SU-DHL-6 (cell line): ENCODE data around the gene EFCAB9.
"Not testable (repeated sequence)": the region's sequence is repeated elsewhere in the genome, so short reads cannot be mapped to it uniquely, and the experiment has no call there.

Experiments used
- H2AFZ ChIP-seq: fragments of 200-600 bp; sonication (generic); 2 replicates; pipeline ENCODE4 v1.6.1; 2014; ENCODE audit warnings: low read depth, mild to moderate bottlenecking, moderate library complexity, mixed read lengths, antibody characterized with exemption, low read length; ENCODE audit not compliant: severe bottlenecking
- H3F3A ChIP-seq: fragments of 200-600 bp; shearing (Covaris generic); 2 replicates; pipeline ENCODE4 v1.6.0; 2016; ENCODE audit warnings: antibody characterized with exemption, mild to moderate bottlenecking; ENCODE audit not compliant: insufficient read depth
- H3K27ac ChIP-seq: fragments of 200-600 bp; sonication (generic); 2 replicates; pipeline ENCODE4 v1.5.1; 2016; ENCODE audit warnings: low read depth, mild to moderate bottlenecking, low read length, moderate library complexity, mixed read lengths
- H3K27me3 ChIP-seq: fragments of 200-600 bp; sonication (generic), shearing (Covaris generic); 2 replicates; pipeline ENCODE4 v1.6.0; 2014; ENCODE audit warnings: mild to moderate bottlenecking, low read length
- H3K36me3 ChIP-seq: fragments of 200-600 bp; sonication (generic); 2 replicates; pipeline ENCODE4 v1.6.1; 2014; ENCODE audit warnings: mild to moderate bottlenecking, low read length, mixed read lengths
- H3K4me2 ChIP-seq: fragments of 300-600, 200-600 bp; shearing (Covaris generic), sonication (generic); 2 replicates; pipeline ENCODE4 v1.6.0; 2014; ENCODE audit warnings: low read length, low read depth, mild to moderate bottlenecking; ENCODE audit not compliant: poor library complexity, severe bottlenecking
- H3K4me3 ChIP-seq: fragments of 200-600 bp; sonication (generic); 2 replicates; pipeline ENCODE4 v1.5.1; 2014; ENCODE audit warnings: antibody characterized with exemption, low read length, mild to moderate bottlenecking, mixed read lengths; ENCODE audit not compliant: insufficient read depth, poor library complexity, severe bottlenecking
- H3K79me2 ChIP-seq: fragments of 200-600 bp; sonication (generic); 2 replicates; pipeline ENCODE4 v1.6.1; 2014; ENCODE audit warnings: mild to moderate bottlenecking, low read length, moderate library complexity; ENCODE audit not compliant: insufficient read depth
- H3K9ac ChIP-seq: fragments of 200-600 bp; sonication (generic); 2 replicates; pipeline ENCODE4 v1.7.0; 2014; ENCODE audit warnings: mild to moderate bottlenecking, low read length
- H3K9me2 ChIP-seq: fragments of 200-600 bp; sonication (generic); replicated peaks from 2 replicates; pipeline ENCODE4 v1.6.1; 2014; ENCODE audit warnings: low read length; ENCODE audit not compliant: insufficient read depth
- H3K9me3 ChIP-seq: fragments of 200-600 bp; sonication (generic); 2 replicates; pipeline ENCODE4 v1.6.1; 2014; ENCODE audit warnings: low read length, mixed read lengths; ENCODE audit not compliant: insufficient read depth
- H4K20me1 ChIP-seq: fragments of 200-600 bp; sonication (generic); 2 replicates; pipeline ENCODE4 v1.6.1; 2014; ENCODE audit warnings: low read depth, mild to moderate bottlenecking, antibody characterized with exemption, low read length, moderate library complexity, mixed read lengths
- CTCF ChIP-seq: fragments of 200-600 bp; sonication (generic); IDR thresholded peaks from one replicate; pipeline ENCODE4 v1.5.1; 2017; ENCODE audit warnings: antibody characterized with exemption, mild to moderate bottlenecking, low read length, moderate library complexity; ENCODE audit not compliant: insufficient read depth, poor library complexity, severe bottlenecking
- EZH2phosphoT487 ChIP-seq: fragments of 200-600 bp; sonication (generic), shearing (Covaris generic); conservative IDR thresholded peaks from 2 replicates; pipeline ENCODE4 v1.6.1; 2018; ENCODE audit warnings: mild to moderate bottlenecking, antibody characterized with exemption, low read length, moderate library complexity, mixed read lengths

The EFCAB9 gene

DNA sequence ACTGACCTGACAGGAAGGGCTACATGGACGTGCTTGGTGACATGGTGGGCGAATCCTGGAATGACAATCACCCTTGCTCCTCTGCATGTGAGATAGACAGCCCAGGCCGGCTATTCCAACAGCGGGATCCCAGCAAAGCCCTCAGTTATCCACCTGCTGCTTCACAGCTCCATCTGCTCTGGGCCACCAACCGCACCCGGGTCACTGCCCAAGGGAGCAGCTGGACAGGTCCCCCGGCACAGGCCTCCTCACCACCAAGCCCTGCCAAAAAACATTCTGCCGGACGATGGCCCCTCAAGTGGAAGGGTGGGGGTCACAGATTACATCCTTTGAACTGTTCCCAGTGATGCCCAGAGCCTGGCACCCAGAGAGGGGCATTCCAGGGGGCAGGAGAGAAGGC lies 45.6 kb upstream of the EFCAB9 start:
- Histone ChIP-seq H3F3A (no peaks in the 10 kb centered on the region), H3K9ac (no peak overlapping the region), H2AFZ (no peak overlapping the region), H3K27me3 (no peaks in the 10 kb centered on the region), H3K79me2 (peaks cover 46% of the 10 kb centered on the region; the same call in 1 of the 2 replicates), H3K9me3 (no peaks in the 10 kb centered on the region), H3K27ac (no peak overlapping the region), H3K4me2 (no peak overlapping the region), H3K9me2 (no peaks in the 10 kb centered on the region), H3K36me3 (no peaks in the 10 kb centered on the region), H4K20me1 (no peaks in the 10 kb centered on the region; the same call in 1 of the 2 replicates), H3K4me3 (no peak overlapping the region)
- no peak for TF ChIP-seq EZH2phosphoT487

GRCh38 chr5:172149073-172149472 lies 44.9 kb upstream of the EFCAB9 start:
- Histone ChIP-seq H4K20me1 (no peaks in the 10 kb centered on the region; the same call in 1 of the 2 replicates), H3K9ac (no peak overlapping the region), H3K27me3 (no peaks in the 10 kb centered on the region), H2AFZ (no peak overlapping the region), H3K36me3 (no peaks in the 10 kb centered on the region), H3K9me3 (no peaks in the 10 kb centered on the region), H3K9me2 (no peaks in the 10 kb centered on the region), H3F3A (no peaks in the 10 kb centered on the region), H3K4me2 (no peak overlapping the region), H3K79me2 (peaks cover 46% of the 10 kb centered on the region; the same call in 1 of the 2 replicates), H3K27ac (no peak overlapping the region), H3K4me3 (no peak overlapping the region)
- no peak for TF ChIP-seq CTCF
- no peak for TF ChIP-seq EZH2phosphoT487

DNA sequence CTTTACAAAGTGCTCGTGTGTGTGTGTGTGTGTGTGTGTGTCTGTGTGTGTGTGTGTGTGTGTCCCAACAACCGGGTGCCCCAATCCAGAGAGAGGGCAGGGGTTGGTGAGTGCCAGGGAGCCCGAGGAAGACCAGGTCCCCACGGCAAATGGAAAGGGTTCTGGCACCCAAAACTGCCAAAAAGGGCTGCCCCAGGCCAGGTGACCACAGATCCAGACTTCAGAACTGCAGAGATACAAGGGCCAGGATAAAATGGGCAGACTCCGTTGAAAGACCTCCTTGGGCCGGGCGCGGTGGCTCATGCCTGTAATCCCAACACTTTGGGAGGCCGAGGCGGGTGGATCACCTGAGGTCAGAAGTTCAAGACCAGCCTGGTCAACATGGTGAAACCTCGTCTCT lies 44.5 kb upstream of the EFCAB9 start:
- H4K20me1 ChIP-seq, H2AFZ ChIP-seq, H3F3A ChIP-seq, H3K36me3 ChIP-seq, H3K9me3 ChIP-seq, H3K4me3 ChIP-seq, H3K27ac ChIP-seq, H3K27me3 ChIP-seq, H3K4me2 ChIP-seq, H3K9me2 ChIP-seq, H3K9ac ChIP-seq: not testable (repeated sequence)
- peaks cover 46% of the 10 kb centered on the region; the same call in 1 of the 2 replicates for H3K79me2 ChIP-seq

DNA sequence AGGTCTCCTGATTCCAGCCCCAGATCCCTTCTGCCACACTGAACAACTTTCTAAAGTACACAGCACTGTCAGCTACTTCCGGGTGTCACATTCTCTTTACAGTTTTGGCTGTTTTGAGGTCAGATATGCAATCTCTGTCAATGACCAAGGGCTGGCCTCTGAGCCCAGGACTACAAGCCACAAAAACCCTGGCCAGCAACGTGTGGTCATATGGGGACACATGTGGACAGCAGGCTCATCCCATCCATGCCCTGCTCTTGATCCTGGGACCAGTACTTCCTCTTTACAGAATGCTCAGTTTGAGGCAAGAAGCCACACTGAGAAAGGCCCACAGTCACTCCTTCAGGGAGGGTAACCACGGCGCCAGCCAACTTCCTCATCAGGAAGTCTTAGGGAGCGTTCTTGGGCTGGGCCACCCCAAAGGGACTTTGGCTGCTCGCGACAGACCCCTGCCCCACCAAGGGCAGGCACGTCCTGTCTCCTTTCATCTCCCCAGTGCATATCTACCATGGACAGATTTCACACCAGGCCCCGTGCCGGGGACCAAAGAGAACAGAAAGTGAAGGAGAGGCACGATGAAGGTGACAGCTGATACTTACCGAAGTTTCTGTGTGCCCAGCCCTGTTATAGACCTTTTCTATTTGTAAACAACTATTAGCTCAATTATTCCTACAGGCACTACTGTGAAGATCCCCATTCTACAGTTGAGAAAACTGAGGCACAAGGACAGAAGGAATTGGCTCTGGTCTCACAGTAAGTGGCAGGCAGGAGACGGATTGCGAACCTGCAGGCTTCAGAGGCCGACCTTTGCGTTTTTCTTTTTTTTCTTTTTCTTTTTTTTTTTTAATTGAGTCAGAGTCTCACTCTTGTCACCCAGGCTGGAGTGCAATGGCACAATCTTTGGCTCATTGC lies 43.2 kb upstream of the EFCAB9 start:
- no peaks in the 10 kb centered on the region for H3K36me3 ChIP-seq
- no peaks in the 10 kb centered on the region for H3K9me2 ChIP-seq
- no peaks in the 10 kb centered on the region for H3F3A ChIP-seq
- H3K9ac ChIP-seq: no peak overlapping the region
- H3K4me2 ChIP-seq: no peak overlapping the region
- no peak for TF ChIP-seq EZH2phosphoT487
- no peak overlapping the region for H3K27ac ChIP-seq
- H3K9me3 ChIP-seq: no peaks in the 10 kb centered on the region
- no peak overlapping the region for H2AFZ ChIP-seq
- H3K27me3 ChIP-seq: no peaks in the 10 kb centered on the region
- no peaks in the 10 kb centered on the region; the same call in 1 of the 2 replicates for H4K20me1 ChIP-seq
- H3K4me3 ChIP-seq: no peak overlapping the region
- peaks cover 36% of the 10 kb centered on the region; the same call in 1 of the 2 replicates for H3K79me2 ChIP-seq
